22Rv1 (cell line): Measurements from ENCODE around the gene ARHGAP25.

Experiments used
- ZFX ChIP-seq: fragments of 450-650 bp; IDR thresholded peaks from 2 replicates; pipeline ENCODE4 v1.6.1; 2017; ENCODE audit warnings: antibody characterized with exemption, borderline replicate concordance
- TF ChIP-seq, protein P1 (sequence below): fragments of 450-650 bp; IDR thresholded peaks from 2 replicates; pipeline ENCODE4 v1.5.1; 2017; ENCODE audit warnings: mild to moderate bottlenecking

DNA sequence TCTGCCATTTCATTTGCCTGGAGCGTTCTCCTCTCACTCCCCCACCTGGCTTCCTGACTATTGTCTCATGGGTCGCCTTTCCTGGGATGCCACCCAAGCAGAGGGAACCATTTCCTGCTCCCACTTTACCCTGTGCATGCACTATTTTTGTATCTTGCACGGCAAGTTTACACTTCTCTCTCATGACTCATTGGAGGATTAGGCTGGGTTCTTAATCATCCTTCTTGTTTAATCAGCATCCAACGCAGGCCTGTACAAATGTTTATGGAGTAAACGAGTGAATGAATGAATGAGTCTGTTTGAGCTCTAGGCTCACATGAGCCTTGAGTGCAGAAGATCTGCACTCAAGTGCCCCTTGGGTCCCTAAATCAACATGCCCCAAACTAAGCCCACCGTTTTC lies 3.8 kb upstream of the ARHGAP25 start:
- TF ChIP-seq, protein P1, sequence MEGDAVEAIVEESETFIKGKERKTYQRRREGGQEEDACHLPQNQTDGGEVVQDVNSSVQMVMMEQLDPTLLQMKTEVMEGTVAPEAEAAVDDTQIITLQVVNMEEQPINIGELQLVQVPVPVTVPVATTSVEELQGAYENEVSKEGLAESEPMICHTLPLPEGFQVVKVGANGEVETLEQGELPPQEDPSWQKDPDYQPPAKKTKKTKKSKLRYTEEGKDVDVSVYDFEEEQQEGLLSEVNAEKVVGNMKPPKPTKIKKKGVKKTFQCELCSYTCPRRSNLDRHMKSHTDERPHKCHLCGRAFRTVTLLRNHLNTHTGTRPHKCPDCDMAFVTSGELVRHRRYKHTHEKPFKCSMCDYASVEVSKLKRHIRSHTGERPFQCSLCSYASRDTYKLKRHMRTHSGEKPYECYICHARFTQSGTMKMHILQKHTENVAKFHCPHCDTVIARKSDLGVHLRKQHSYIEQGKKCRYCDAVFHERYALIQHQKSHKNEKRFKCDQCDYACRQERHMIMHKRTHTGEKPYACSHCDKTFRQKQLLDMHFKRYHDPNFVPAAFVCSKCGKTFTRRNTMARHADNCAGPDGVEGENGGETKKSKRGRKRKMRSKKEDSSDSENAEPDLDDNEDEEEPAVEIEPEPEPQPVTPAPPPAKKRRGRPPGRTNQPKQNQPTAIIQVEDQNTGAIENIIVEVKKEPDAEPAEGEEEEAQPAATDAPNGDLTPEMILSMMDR: no peak
- no peak for TF ChIP-seq ZFX
